ENCODE results near the gene TAF5. TPM values are rescaled to one million over a fixed set of nuclear protein-coding genes. Genes with fewer than 3 reads are reported as not detected.

The TAF5 gene
- 3.3 and 4.4 TPM in 2 replicates for total RNA-seq

DNA sequence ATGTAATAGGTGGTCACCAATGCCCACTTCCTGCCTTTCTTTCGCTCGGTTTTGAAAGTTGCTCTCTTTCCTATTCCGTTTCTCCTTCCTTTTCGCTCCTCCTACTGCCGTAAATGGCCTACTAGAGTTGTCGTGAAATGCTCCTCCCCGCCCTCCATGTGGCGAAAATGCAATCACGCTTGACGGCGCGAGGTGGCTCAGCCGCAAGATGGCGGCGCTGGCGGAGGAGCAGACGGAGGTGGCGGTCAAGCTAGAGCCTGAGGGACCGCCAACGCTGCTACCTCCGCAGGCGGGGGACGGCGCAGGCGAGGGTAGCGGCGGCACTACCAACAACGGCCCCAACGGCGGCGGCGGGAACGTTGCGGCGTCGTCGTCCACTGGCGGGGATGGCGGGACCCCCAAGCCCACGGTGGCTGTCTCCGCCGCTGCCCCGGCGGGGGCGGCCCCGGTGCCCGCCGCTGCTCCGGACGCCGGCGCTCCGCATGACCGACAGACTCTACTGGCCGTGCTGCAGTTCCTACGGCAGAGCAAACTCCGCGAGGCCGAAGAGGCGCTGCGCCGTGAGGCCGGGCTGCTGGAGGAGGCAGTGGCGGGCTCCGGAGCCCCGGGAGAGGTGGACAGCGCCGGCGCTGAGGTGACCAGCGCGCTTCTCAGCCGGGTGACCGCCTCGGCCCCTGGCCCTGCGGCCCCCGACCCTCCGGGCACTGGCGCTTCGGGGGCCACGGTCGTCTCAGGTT lies at the start of gene TAF5:
Gene TAF5 (plus strand): TSS at position 195 of the 737 bp plus-strand sequence. CDS start 14 bp downstream, at position 209.

DNA sequence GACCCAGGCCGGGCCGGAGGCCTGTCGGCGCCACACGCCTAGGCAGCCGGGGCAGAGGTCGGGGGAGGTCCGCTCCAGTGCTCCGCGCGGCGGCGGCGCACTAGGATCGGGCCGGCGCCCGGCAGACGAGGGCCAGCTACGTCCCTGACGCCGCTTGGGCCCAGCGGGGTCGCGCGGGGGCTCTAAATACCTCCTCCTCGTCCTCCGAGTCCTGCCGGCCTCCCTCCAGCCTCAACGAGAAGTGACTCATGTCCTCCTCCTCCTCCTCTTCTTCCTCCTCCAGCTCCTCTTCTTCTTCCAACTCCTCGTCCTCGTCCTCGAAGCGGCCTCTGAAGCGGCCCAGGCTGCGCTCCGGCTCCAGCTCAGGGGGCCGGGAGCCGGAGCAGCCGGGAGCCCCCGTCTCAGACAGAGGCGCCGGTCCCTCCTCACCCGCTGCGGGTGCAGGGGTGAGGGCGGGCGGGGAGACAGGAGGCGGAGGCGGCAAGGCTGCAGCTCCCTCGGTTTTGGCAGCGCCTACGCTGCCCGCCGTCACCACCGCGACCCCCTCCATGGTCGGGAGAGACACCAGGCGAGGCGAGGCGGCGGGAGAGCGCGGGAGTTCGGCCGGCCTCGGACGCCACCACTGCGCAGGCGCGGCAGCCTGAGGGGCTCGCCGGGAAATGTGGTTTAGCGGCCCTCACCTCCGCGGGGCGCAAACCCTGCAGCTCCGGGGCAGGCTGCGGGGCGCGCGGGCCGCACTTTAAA lies 17.1 kb upstream of the TAF5 start, which contains the start of gene PCGF6:
Gene PCGF6 (minus strand): TSS at position 624 of the 744 bp plus-strand sequence. CDS start 74 bp downstream, at position 550.

DNA sequence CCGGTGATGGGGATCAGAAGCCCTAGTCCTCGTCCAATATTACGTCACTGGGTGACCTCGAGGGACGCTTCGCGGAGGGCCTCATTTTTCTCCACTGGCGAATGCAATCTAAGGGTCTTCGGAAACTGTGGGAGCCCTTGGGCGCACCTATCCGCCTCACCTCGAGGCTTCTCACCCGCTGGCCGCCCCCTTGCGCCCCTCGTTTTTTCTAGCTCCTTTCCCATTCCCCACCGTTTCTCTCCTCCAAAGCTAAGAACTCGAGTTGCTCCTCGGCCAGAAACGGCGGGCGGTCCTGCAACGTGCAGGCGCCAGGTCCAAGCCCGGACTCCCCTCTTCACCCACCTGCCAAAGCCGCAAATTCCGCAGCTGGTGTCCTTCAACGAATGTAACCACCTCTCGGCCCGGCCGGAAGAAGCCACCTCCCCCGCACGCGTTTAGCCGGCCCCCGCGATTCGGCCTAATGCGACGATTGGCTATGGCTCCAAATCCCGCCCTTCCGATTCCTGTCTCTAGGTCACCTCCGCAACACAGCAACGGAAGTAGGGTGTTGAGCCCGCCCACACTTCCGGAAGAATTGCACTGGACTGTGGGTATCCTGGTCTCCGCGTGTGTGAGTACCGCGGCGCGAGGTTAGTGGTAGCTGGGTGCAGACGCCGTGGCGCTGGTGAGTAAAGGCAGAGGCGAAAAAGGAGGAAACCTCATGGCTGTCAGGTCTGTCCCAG lies 28.5 kb downstream of the TAF5 start, which contains the start of the genes ATP5MK and PDCD11:
Gene ATP5MK (minus strand): TSS at position 409 of the 722 bp plus-strand sequence. CDS start 4,018 bp downstream, outside the sequence.
Gene PDCD11 (plus strand): TSS at position 560 of the 722 bp plus-strand sequence. CDS start 1,801 bp downstream, outside the sequence.

Other genes starting within 250 kb of the TAF5 start
- gene NT5C2, start 174.7 kb upstream of the TAF5 start, total RNA-seq = 28.3 and 42.6 TPM in 2 replicates
- gene RPEL1, start 122.1 kb upstream of the TAF5 start, total RNA-seq = 0.13 TPM in 1 of 2 replicates, not detected in the other
- 1.1 and 3.4 TPM in 2 replicates for gene INA, start 90.8 kb upstream of the TAF5 start, total RNA-seq
- 9.8 and 11.8 TPM in 2 replicates for gene PCGF6, start 16.8 kb upstream of the TAF5 start, total RNA-seq
- gene ATP5MK, start 28.5 kb downstream of the TAF5 start, total RNA-seq = 211 and 238 TPM in 2 replicates
- 16.8 and 26.8 TPM in 2 replicates for gene PDCD11, start 28.6 kb downstream of the TAF5 start, total RNA-seq
- gene CALHM2, start 84.4 kb downstream of the TAF5 start, total RNA-seq = 20.2 and 23.6 TPM in 2 replicates
- not detected in 2 replicates for gene CALHM1, start 90.9 kb downstream of the TAF5 start, total RNA-seq
- gene CALHM3, start 111.3 kb downstream of the TAF5 start, total RNA-seq = not detected in 2 replicates
- 0.13 TPM in 1 of 2 replicates, not detected in the other for gene NEURL1, start 125.7 kb downstream of the TAF5 start, total RNA-seq

Measured in epithelial cell of alveolus of lung (primary cell).